ENCODE data around the gene AFMID.
"Not testable (repeated sequence)": the region's sequence is repeated elsewhere in the genome, so short reads cannot be mapped to it uniquely, and the experiment has no call there.

The AFMID gene

GRCh38 chr17:78154903-78155811, 32.0 kb upstream of the AFMID start:
- no peak for DNase-seq

GRCh38 chr17:78159575-78160158, 27.5 kb upstream of the AFMID start:
- no peak for DNase-seq

- DNase-seq = no peak
Observed at GRCh38 chr17:78163881-78164747, 23.0 kb upstream of the AFMID start.

GRCh38 chr17:78164748-78165607, 22.2 kb upstream of the AFMID start:
- no peak for DNase-seq

GRCh38 chr17:78166416-78166815, 20.7 kb upstream of the AFMID start:
- no peak for DNase-seq

GRCh38 chr17:78168242-78168902, 18.8 kb upstream of the AFMID start, which contains the start of gene SYNGR2:
TSS of gene SYNGR2 (plus strand) at chr17:78168581. CDS start at chr17:78168617, 36 bp downstream.
- peak; percentile 39 for DNase-seq

GRCh38 chr17:78168903-78169793, 18.0 kb upstream of the AFMID start:
- DNase-seq = no peak

- DNase-seq = no peak
Observed at GRCh38 chr17:78170692-78171590, 16.2 kb upstream of the AFMID start.

GRCh38 chr17:78171591-78172248, 15.4 kb upstream of the AFMID start:
- DNase-seq = not testable (repeated sequence)

- no peak for DNase-seq
Observed at GRCh38 chr17:78172249-78173051, 14.7 kb upstream of the AFMID start.

- DNase-seq = no peak
Observed at GRCh38 chr17:78173097-78173715, 14.0 kb upstream of the AFMID start.

- DNase-seq = no peak
Observed at GRCh38 chr17:78174346-78174869, 12.8 kb upstream of the AFMID start.

GRCh38 chr17:78174870-78175642, 12.1 kb upstream of the AFMID start:
- no peak for DNase-seq

- no peak for DNase-seq
Observed at GRCh38 chr17:78175643-78175981, 11.6 kb upstream of the AFMID start.

GRCh38 chr17:78176548-78177025, 10.6 kb upstream of the AFMID start:
- no peak for DNase-seq

GRCh38 chr17:78179372-78179771, 7.8 kb upstream of the AFMID start:
- DNase-seq = no peak
